DOHH2 (cell line): ENCODE results near the gene FOXD4.
A peak's percentile ranks its signal among the peaks of the same experiment; 100 is the strongest.
"Not testable (repeated sequence)": the region's sequence is repeated elsewhere in the genome, so short reads cannot be mapped to it uniquely, and the experiment has no call there.

Experiments used
- H3F3A ChIP-seq: fragments of 200-600 bp; sonication (generic), shearing (Covaris generic); 2 replicates; pipeline ENCODE4 v1.6.0; 2016; ENCODE audit warnings: antibody characterized with exemption, mild to moderate bottlenecking; ENCODE audit not compliant: control insufficient read depth, insufficient read depth
- H3K27ac ChIP-seq: fragments of 200-600 bp; sonication (generic); 2 replicates; pipeline ENCODE4 v1.5.1; 2014; ENCODE audit warnings: low read depth, mild to moderate bottlenecking, low read length, moderate library complexity
- H3K27me3 ChIP-seq: fragments of 200-600 bp; sonication (generic); 2 replicates; pipeline ENCODE4 v1.6.1; 2014; ENCODE audit warnings: mild to moderate bottlenecking, low read length, mixed read lengths; ENCODE audit not compliant: control insufficient read depth
- H3K36me3 ChIP-seq: fragments of 200-600 bp; sonication (generic); 2 replicates; pipeline ENCODE4 v1.6.1; 2014; ENCODE audit warnings: mild to moderate bottlenecking, low read length, moderate library complexity, mixed read lengths; ENCODE audit not compliant: control insufficient read depth
- H3K4me1 ChIP-seq: fragments of 200-600 bp; sonication (generic); 2 replicates; pipeline ENCODE4 v1.6.1; 2014; ENCODE audit warnings: mild to moderate bottlenecking, low read length, mixed read lengths; ENCODE audit not compliant: control insufficient read depth
- H3K4me2 ChIP-seq: fragments of 200-600 bp; sonication (generic); 2 replicates; pipeline ENCODE4 v1.6.0; 2014; ENCODE audit warnings: mild to moderate bottlenecking, low read length, moderate library complexity
- H3K4me3 ChIP-seq: fragments of 200-600 bp; sonication (generic); 2 replicates; pipeline ENCODE4 v1.5.1; 2014; ENCODE audit warnings: mild to moderate bottlenecking, low read length, mixed read lengths
- H3K79me2 ChIP-seq: fragments of 200-600 bp; sonication (generic); 2 replicates; pipeline ENCODE4 v1.6.1; 2014; ENCODE audit warnings: mild to moderate bottlenecking, low read length, mixed read lengths; ENCODE audit not compliant: control insufficient read depth
- H3K9me2 ChIP-seq: fragments of 200-600 bp; sonication (generic); replicated peaks from 2 replicates; pipeline ENCODE4 v1.6.1; 2014; ENCODE audit warnings: mild to moderate bottlenecking, low read length, mixed read lengths; ENCODE audit not compliant: control insufficient read depth
- H3K9me3 ChIP-seq: fragments of 200-600 bp; sonication (generic); 2 replicates; pipeline ENCODE4 v1.6.1; 2014; ENCODE audit warnings: antibody characterized with exemption, low read length, mixed read lengths; ENCODE audit not compliant: control insufficient read depth, insufficient read depth
- H4K20me1 ChIP-seq: fragments of 200-600 bp; sonication (generic); 2 replicates; pipeline ENCODE4 v1.6.0; 2014; ENCODE audit warnings: low read depth, mild to moderate bottlenecking, antibody characterized with exemption, low read length, moderate library complexity; ENCODE audit not compliant: control insufficient read depth, insufficient read depth
- EZH2phosphoT487 ChIP-seq: fragments of 200-600 bp; sonication (generic); IDR thresholded peaks from 2 replicates; pipeline ENCODE4 v1.6.1; 2017; ENCODE audit warnings: borderline replicate concordance, mild to moderate bottlenecking, antibody characterized with exemption, low read length, moderate library complexity, mixed read lengths

The FOXD4 gene

DNA sequence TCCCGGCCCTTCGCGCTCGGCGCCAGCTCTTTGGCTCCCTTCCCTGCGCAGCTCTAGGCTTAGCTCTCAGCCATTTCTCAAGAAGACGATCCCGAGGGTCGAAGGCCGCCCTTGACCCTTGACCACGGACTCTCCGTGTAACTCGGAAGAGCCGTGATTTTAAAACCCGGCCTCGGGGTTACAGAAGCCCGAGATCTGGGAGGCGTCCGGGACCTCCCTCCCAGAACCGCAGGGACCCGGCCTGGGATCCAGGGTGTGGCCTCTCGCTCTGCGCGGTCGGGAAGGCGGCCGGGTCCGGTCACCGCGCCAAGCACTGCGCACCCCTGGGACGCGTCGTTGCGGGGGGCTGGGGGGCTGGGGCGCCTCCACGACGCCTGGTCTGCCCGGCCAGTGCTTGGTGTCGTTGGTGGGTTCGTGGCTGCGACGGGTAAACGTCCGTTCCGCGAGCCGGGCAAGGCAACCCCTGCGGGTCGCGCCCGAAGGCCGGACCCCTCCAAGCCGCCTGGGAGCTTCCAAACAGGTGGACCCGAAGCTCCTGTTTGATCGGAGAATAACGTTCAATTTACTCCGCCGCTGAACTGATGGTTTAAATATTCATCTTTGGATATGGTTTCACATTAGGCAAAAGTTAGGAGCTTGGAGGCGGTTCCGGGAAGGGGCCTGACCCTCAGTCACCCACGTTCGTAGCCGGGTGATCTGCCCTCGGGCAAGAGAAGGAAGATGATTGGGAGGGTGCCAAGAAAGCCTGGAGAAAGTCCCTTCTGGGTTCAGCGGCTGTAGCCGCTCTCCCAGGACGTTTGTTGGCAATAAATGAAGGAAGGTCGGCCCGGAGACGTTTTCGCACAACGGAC is 3.7 kb downstream of the FOXD4 start:
- H4K20me1 ChIP-seq, H3K27ac ChIP-seq, H3K36me3 ChIP-seq, H3K4me1 ChIP-seq, H3F3A ChIP-seq, H3K9me3 ChIP-seq, H3K79me2 ChIP-seq, H3K9me2 ChIP-seq: not testable (repeated sequence)
- peaks cover 23% of the 10 kb centered on the region for H3K27me3 ChIP-seq
- peak overlapping the region; percentile 32 for H3K4me3 ChIP-seq
- H3K4me2 ChIP-seq: peak overlapping the region; percentile 45
- TF ChIP-seq EZH2phosphoT487: peak; percentile 27; the same call in 1 of the 2 replicates

DNA sequence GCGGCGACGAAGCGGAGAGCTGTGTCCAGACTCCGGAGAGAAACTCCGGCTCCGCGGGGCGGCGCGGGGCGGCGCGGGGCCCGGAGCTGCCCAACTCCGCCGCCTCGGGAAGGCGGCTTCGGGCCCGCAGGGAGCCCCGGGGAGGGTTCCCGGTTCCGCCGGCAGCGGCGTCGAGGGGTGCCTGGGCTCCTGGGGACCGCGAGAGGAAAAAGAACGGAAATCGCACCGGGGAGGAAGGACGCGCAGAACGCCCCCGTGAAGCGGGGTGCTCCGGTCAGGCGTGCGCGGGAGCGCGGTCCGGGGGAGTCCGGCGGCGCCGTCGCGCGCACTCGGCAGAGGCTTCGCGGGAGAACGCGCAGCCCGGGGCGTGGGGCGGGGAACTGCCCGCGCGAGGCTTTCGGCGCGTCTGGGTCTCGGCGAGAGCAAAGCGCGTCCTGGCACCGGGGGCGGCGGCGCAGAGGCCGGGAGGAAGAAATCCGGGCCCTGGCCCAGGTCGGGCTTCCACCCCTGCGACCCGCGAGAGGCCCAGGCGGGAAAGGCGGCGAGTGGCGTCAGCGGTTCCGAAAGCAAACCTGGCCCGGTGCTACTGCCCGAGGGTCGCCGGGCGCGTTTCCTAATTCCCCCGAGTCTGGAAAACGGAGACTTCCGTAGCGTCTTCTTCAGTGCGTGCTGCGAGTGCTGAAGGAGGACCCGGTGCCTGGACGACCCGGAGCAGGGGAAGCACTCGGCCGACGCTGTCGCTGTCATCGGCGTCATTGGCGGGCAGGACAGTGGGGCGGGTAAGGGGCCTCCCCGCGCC is 4.5 kb downstream of the FOXD4 start:
- not testable (repeated sequence) for H3K79me2 ChIP-seq, H4K20me1 ChIP-seq, H3K27ac ChIP-seq, H3K36me3 ChIP-seq, H3K4me1 ChIP-seq, H3F3A ChIP-seq, H3K9me3 ChIP-seq, H3K9me2 ChIP-seq
- H3K4me2 ChIP-seq: peak overlapping the region; percentile 45
- H3K4me3 ChIP-seq: peak overlapping the region; percentile 32
- peaks cover 28% of the 10 kb centered on the region for H3K27me3 ChIP-seq

DNA sequence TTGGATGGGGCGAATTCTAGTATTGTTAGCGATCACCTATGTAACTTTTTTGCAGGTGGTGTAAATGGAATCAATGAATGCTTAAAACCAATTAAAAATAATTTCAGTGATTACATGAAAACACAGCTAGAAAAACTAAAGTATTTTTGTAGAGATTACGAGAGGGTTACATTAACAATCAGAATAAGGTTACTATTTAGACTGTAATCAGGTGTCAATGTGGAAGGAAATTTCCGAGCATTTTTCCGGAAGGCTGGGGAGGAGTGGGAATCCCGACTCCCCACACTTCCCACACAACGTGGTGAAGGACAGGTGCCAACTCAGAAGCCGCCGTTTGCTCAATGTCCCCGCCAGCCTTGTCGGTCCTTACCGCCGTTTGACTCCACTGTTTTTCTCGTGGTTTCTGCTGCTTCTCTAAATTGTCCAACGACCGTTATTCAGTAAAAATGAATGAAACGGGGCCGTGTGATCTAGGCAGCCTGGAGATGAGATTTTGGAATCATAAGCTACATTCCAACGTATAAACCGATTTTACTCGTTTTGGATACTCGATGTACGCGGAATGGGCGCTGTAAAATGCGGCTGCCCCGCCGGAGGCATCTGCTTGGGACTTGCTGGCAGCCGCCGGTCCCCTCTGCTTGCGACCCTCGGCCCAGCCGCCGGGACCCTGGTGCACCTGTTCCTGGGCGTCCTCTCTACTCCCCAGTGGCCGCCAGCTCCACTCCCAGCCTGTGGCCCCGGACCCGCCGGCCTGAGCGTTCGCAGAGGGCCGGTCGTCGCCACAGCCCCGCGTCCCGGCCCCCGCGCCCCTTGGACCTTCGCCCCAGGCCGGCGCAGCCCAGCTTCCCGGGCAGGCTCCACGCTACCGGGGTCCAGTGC is 5.4 kb downstream of the FOXD4 start:
- not testable (repeated sequence) for H3K4me3 ChIP-seq, H3K4me1 ChIP-seq, H3K9me2 ChIP-seq, H3F3A ChIP-seq, H3K4me2 ChIP-seq, H3K27ac ChIP-seq, H3K79me2 ChIP-seq, H4K20me1 ChIP-seq, H3K9me3 ChIP-seq, H3K36me3 ChIP-seq
- H3K27me3 ChIP-seq: peaks cover 28% of the 10 kb centered on the region

DNA sequence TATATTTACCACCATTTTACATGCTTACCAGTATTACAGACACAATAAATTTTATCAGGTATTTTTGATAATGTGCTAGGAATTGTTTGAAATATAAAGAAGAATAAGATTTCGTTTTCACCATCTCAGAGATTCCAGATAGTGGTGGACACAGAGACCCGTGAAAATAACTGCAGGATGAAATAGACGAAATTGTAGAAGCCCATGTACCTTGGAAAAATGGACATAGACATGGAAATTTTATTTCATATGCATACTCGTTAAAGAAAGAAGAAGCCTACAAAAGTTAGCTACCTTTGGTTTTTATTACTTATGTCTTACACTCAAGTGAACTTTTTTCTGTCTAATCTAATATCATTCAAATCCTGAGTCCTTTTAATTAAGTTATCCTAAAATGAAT is 7.5 kb downstream of the FOXD4 start:
- H3K27me3 ChIP-seq: peaks cover 25% of the 10 kb centered on the region
- not testable (repeated sequence) for H3K4me2 ChIP-seq, H3K79me2 ChIP-seq, H4K20me1 ChIP-seq, H3K4me3 ChIP-seq, H3K4me1 ChIP-seq, H3K9me2 ChIP-seq, H3F3A ChIP-seq, H3K27ac ChIP-seq, H3K9me3 ChIP-seq, H3K36me3 ChIP-seq

DNA sequence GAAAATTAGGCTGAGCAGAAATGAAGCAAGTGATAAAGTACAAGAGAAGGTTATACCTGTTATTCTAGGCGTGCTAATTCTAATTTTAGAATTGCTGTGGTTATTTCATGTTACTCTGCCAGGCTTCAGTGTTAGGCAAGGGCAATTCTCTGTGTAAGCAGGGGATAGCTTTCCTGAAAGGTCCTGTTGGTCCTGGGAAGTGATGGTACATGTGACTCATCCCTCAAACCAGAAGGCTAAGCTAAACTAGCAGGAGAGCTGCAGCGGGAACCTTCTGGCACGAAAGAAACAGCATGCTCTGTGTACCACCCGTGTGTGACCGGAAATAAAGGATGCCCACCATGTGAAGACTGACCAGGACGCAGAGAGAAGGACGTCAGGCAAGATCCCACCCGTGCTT is 8.7 kb downstream of the FOXD4 start:
- H3K27ac ChIP-seq, H3K79me2 ChIP-seq, H3K36me3 ChIP-seq, H3K4me3 ChIP-seq, H3K4me2 ChIP-seq, H3K9me3 ChIP-seq, H3K4me1 ChIP-seq, H4K20me1 ChIP-seq, H3K9me2 ChIP-seq, H3F3A ChIP-seq: not testable (repeated sequence)
- peaks cover 18% of the 10 kb centered on the region for H3K27me3 ChIP-seq

DNA sequence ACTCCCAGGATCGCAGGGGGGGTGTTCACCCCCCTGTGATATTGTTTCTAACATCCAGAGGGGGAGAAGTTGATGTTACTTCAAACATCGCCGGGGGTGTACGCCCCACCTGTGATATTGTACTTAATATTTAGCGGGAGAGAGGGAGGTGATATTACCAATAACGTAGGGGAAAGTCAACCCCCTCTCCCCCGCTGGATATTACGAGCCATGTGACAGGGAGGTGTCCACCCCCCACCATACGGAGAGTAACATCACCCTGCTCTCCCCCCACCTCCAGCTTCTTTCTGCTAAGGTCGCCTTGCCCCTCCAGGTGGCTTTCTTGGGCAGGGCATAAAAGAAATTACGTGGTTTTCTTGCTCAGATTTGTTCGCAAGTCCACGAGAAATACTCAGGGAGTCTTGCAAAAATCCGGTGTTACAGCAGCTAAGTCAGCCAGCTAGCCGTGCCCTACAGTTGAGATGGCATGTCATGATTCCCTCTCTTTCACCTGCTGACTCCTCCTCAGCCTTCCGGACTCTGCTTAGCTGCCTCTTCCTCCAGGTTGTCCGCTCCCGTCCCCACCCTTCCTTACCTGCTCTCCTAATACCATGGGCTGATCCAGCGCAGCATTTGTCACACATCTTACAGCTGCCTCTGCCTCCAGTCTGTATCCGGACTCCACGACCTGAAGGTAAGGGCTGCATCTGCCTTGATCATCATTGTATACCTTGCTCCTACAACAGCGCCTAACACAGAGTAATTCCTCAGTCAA is 9.3 kb downstream of the FOXD4 start:
- not testable (repeated sequence) for H3K9me3 ChIP-seq, H3K4me1 ChIP-seq, H3K4me3 ChIP-seq, H3F3A ChIP-seq, H4K20me1 ChIP-seq, H3K4me2 ChIP-seq, H3K36me3 ChIP-seq, H3K27ac ChIP-seq, H3K79me2 ChIP-seq, H3K9me2 ChIP-seq
- peaks cover 12% of the 10 kb centered on the region for H3K27me3 ChIP-seq

DNA sequence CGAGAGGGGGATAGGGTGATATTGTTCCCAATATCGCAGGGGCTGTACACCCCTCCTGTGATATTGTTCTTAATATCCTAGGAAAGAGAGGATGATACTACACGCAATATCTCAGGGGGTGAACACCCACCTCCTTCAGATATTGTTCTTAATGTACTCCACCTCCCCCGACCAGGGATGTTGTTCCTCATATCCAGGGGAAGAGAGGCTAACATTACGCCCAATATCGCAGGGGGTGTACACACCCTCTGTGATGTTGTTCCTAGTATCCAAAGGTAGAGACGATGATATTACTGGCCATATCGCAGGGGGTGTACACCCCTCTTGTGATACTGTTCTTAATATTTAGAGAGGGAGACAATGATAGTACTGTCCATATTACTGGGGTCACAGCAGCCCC is 12.2 kb downstream of the FOXD4 start:
- not testable (repeated sequence) for H3K9me2 ChIP-seq, H3K4me2 ChIP-seq, H3K4me1 ChIP-seq, H3K9me3 ChIP-seq, H3K27me3 ChIP-seq, H3K27ac ChIP-seq, H3K4me3 ChIP-seq, H4K20me1 ChIP-seq, H3F3A ChIP-seq, H3K79me2 ChIP-seq, H3K36me3 ChIP-seq
